Fibroblast of the aortic adventitia (primary cell): ENCODE results near the gene MRGPRF. TPM values are rescaled to one million over a fixed set of nuclear protein-coding genes. Genes with fewer than 3 reads are reported as not detected.

Experiments
- DNase-seq: peaks from one replicate; pipeline ENCODE4 v3.0.0-alpha.2; 2010; ENCODE audit warnings: low read depth
- H3K4me3 ChIP-seq: 2 replicates; pipeline ENCODE4 v1.5.1; 2011; ENCODE audit warnings: low read depth, mild to moderate bottlenecking, control low read depth, low read length, moderate library complexity
- CTCF ChIP-seq: IDR thresholded peaks from 2 replicates; pipeline ENCODE4 v1.5.1; 2011; ENCODE audit warnings: mild to moderate bottlenecking, low read length, control low read depth, inconsistent platforms; ENCODE audit not compliant: insufficient read depth
- total RNA-seq: library from RNA; depleted of rRNA; stranded (reverse); fragments of >200 nt; gene quantifications from 2 replicates; pipeline ENCODE4 v1.2.3, GENCODE V29; 2012; ENCODE audit warnings: low replicate concordance

MRGPRF gene
- total RNA-seq, 1 donor, result 41.8 TPM

- H3K4me3 ChIP-seq, result peak within 1 kb of the TSS; percentile 82
- DNase-seq, result peak; percentile 95
- no peak for TF ChIP-seq CTCF
Observed at GRCh38 chr11:69048694-69049489, 35.8 kb upstream of the MRGPRF start, which contains the start of gene TPCN2. Gene TPCN2 (plus strand): TSS chr11:69048932. CDS start chr11:69048998, 66 bp downstream.

- no peak for DNase-seq
- peak overlapping the region; percentile 53 for H3K4me3 ChIP-seq
- TF ChIP-seq CTCF, result no peak
Observed at GRCh38 chr11:69048031-69048693, 35.1 kb upstream of the MRGPRF start.

- TF ChIP-seq CTCF, result peak; percentile 59
- H3K4me3 ChIP-seq, result no peak overlapping the region
- DNase-seq, result peak; percentile 49
Observed at GRCh38 chr11:69044111-69045013, 31.3 kb upstream of the MRGPRF start.

GRCh38 chr11:69041516-69041915 lies 28.5 kb upstream of the MRGPRF start:
- H3K4me3 ChIP-seq, result no peak overlapping the region
- no peak for TF ChIP-seq CTCF
- DNase-seq, result peak; percentile 71

- TF ChIP-seq CTCF, result no peak
- peak; percentile 88 for DNase-seq
- H3K4me3 ChIP-seq, result no peak overlapping the region
Observed at GRCh38 chr11:69040581-69041260, 27.7 kb upstream of the MRGPRF start.

GRCh38 chr11:69040051-69040450 lies 27.0 kb upstream of the MRGPRF start:
- no peak overlapping the region for H3K4me3 ChIP-seq
- no peak for DNase-seq
- no peak for TF ChIP-seq CTCF
